B cell (primary cell): ENCODE measurements around the gene TSPAN31. TPM values are rescaled to one million over a fixed set of nuclear protein-coding genes. Genes with fewer than 3 reads are reported as not detected.

Experiments
- ATAC-seq: fragments of 200-7000 bp; cut with Tn5 transposase; one replicate; pipeline ENCODE4 v1.10.0; 2021; ENCODE audit warnings: low read depth, mild to moderate bottlenecking, moderate number of reproducible peaks, moderate library complexity
- CTCF ChIA-PET: fragments of 350-600 bp; sonication (Branson Sonifier 250); formaldehyde crosslinking; loops from one replicate; lab custom pipeline; 2021; ENCODE audit warnings: antibody characterized with exemption, inconsistent platforms; lab: Charles Lee
- POLR2A ChIA-PET: fragments of 350-600 bp; sonication (Branson Sonifier 250); formaldehyde crosslinking; loops from one replicate; lab custom pipeline; 2021; ENCODE audit warnings: antibody characterized with exemption; lab: Charles Lee
- DNase-seq: peaks from one replicate; pipeline ENCODE4 v3.0.0; 2013
- H2AFZ ChIP-seq: 2 replicates; pipeline ENCODE4 v1.6.1; 2012; ENCODE audit warnings: mild to moderate bottlenecking, low read depth, low read length; ENCODE audit not compliant: insufficient read depth, poor library complexity, severe bottlenecking
- H3K27ac ChIP-seq, 2 donors: 1 replicate in 1 of 2; 2 replicates in 1 of 2; pipeline ENCODE4 v1.5.1; 2012 to 2013; ENCODE audit warnings: low read length in 2 of 2, mild to moderate bottlenecking in 2 of 2, moderate library complexity in 1 of 2
- H3K27me3 ChIP-seq, 4 experiments: fragments of 200-600 bp in 1 of 4; sonication (generic) in 1 of 4; replicated peaks in 1 of 4; 1 replicate in 2 of 4; 2 replicates in 2 of 4; pipeline versions ENCODE4 v1.6.1 to v1.7.0; 2013 to 2016; ENCODE audit warnings: low read length in 3 of 4, mild to moderate bottlenecking in 2 of 4, mixed read lengths in 1 of 4, moderate library complexity in 1 of 4; ENCODE audit not compliant: insufficient read depth in 4 of 4, control insufficient read depth in 3 of 4; ENCODE audit errors: control extremely low read depth in 1 of 4
- H3K36me3 ChIP-seq, 2 experiments: replicated peaks in 1 of 2; 1 replicate in 1 of 2; 2 replicates in 1 of 2; pipeline versions ENCODE4 v1.6.1 to v1.7.1; 2013; ENCODE audit warnings: low read length in 1 of 2; ENCODE audit not compliant: insufficient read depth in 2 of 2, control insufficient read depth in 1 of 2; ENCODE audit errors: control extremely low read depth in 1 of 2, extremely low read depth in 1 of 2
- H3K4me1 ChIP-seq, 2 donors: fragments of 200-600 bp in 1 of 2; sonication (generic) in 1 of 2; 1 replicate in 1 of 2; 2 replicates in 1 of 2; pipeline versions ENCODE4 v1.5.1 to v1.6.1; 2013 to 2017; ENCODE audit warnings: low read length in 2 of 2; ENCODE audit not compliant: control insufficient read depth in 2 of 2, insufficient read depth in 2 of 2
- H3K4me2 ChIP-seq: replicated peaks from 2 replicates; pipeline ENCODE3; 2012; ENCODE audit warnings: mild to moderate bottlenecking, low read depth, low read length; ENCODE audit not compliant: poor library complexity, severe bottlenecking
- H3K4me3 ChIP-seq, 5 experiments: fragments of 200-600 bp in 1 of 5; sonication (generic) in 1 of 5; 1 replicate in 3 of 5; 2 replicates in 2 of 5; pipeline versions ENCODE4 v1.5.1 to v1.7.0; 2011 to 2016; ENCODE audit warnings: low read length in 4 of 5, mild to moderate bottlenecking in 4 of 5, low read depth in 2 of 5, control low read depth in 1 of 5, moderate library complexity in 1 of 5; ENCODE audit not compliant: insufficient read depth in 1 of 5; ENCODE audit errors: control extremely low read depth in 1 of 5, extremely low read depth in 1 of 5
- H3K79me2 ChIP-seq: fragments of 200-600 bp; sonication (generic); one replicate; pipeline ENCODE4 v1.6.0; 2016; ENCODE audit warnings: low read length; ENCODE audit not compliant: control insufficient read depth, insufficient read depth
- H3K9ac ChIP-seq: fragments of 200-600 bp; sonication (generic); 2 replicates; pipeline ENCODE4 v1.6.1; 2017; ENCODE audit warnings: mild to moderate bottlenecking, low read length, moderate library complexity
- H3K9me3 ChIP-seq, 3 donors: one replicate each; pipeline versions ENCODE4 v1.6.1 to v1.7.1; 2013; ENCODE audit warnings: low read length in 2 of 3; ENCODE audit not compliant: control insufficient read depth in 2 of 3, insufficient read depth in 1 of 3; ENCODE audit errors: control extremely low read depth in 1 of 3
- H4K20me1 ChIP-seq: 2 replicates; pipeline ENCODE4 v1.6.0; 2012; ENCODE audit warnings: mild to moderate bottlenecking, low read length; ENCODE audit not compliant: insufficient read depth, control insufficient read depth, poor library complexity, severe bottlenecking
- H3K27ac Mint-ChIP-seq: one replicate; pipeline ENCODE4 v1.8.0; 2021; ENCODE audit warnings: mixed read lengths
- H3K27me3 Mint-ChIP-seq: one replicate; pipeline ENCODE4 v1.8.0; 2021; ENCODE audit warnings: mixed read lengths
- H3K4me1 Mint-ChIP-seq: one replicate; pipeline ENCODE4 v1.8.0; 2021; ENCODE audit warnings: mixed read lengths
- H3K4me3 Mint-ChIP-seq: one replicate; pipeline ENCODE4 v1.8.0; 2021; ENCODE audit warnings: mixed read lengths
- H3K9me3 Mint-ChIP-seq: one replicate; pipeline ENCODE4 v1.8.0; 2022; ENCODE audit warnings: mixed read lengths; ENCODE audit not compliant: insufficient read depth
- CTCF ChIP-seq: fragments of 200-600 bp; IDR thresholded peaks from one replicate; pipeline ENCODE4 v1.8.0; 2022; ENCODE audit warnings: antibody characterized with exemption, mild to moderate bottlenecking
- EZH2 ChIP-seq: IDR thresholded peaks from 2 replicates; pipeline ENCODE4 v1.6.1; 2012; ENCODE audit warnings: borderline replicate concordance, low read depth, mild to moderate bottlenecking, moderate library complexity, low read length; ENCODE audit not compliant: insufficient read depth, poor library complexity, severe bottlenecking
- WGBS: methylation state at CpG from one replicate; pipeline ENCODE4 v1.1.5; 2013; ENCODE audit warnings: missing lambda C conversion rate; ENCODE audit not compliant: insufficient coverage; 5-methylcytosine and 5-hydroxymethylcytosine counted together
- intact Hi-C: fragments of 100-400 bp; cut with micrococcal nuclease; formaldehyde crosslinking; loops from one replicate; pipeline ENCODE4 v1.10.0; 2022
- polyA plus RNA-seq: library from polyadenylated mRNA; depleted of rRNA; stranded (reverse); fragments of >200 nt; gene quantifications from 2 replicates; pipeline ENCODE4 v1.2.3, GENCODE V29; 2012
- total RNA-seq, 2 donors: library from RNA; stranded (reverse); fragments of 120-200 nt in 1 of 2; gene quantifications; 1 replicate in 1 of 2; 2 replicates in 1 of 2; pipeline versions ENCODE4 v1.2.3 to v1.2.4, GENCODE V29; 2013 to 2022

TSPAN31 gene
- total and polyA plus RNA-seq, 2 donors (not counting 1 experiment from before 2014, with no cell fraction given): 24.0 to 29.6 TPM

- ATAC-seq (no peak), DNase-seq (no peak)
- intact Hi-C loops: loop anchor here (5.0 to 10.0 kb wide), 5 partner anchors 74 to 674 kb away; partner anchors contain the start of genes CTDSP2, GLI1, INHBE and MARS1
- no peak overlapping the region for H3K4me3 ChIP-seq
- Mint-ChIP-seq H3K27me3 (peaks cover 5% of the 10 kb centered on the region), H3K4me1 (peaks cover 43% of the 10 kb centered on the region), H3K27ac (no peak overlapping the region), H3K9me3 (no peaks in the 10 kb centered on the region), H3K4me3 (peak overlapping the region; percentile 1)
- peaks cover 52% of the 10 kb centered on the region for H3K79me2 ChIP-seq
- no peaks in the 10 kb centered on the region for H3K27me3 ChIP-seq
- H3K4me2 ChIP-seq: no peak overlapping the region
- no peak overlapping the region for H3K9ac ChIP-seq
- H2AFZ ChIP-seq: no peak overlapping the region
- H3K36me3 ChIP-seq: peaks cover 1 to 41% of the 10 kb centered on the region in 2 experiments
- ChIA-PET POLR2A (interaction anchor here (1.6 kb wide), 1 partner anchor 13 kb away, joined by 5 read pairs; the partner anchor contains the start of genes EEF1AKMT3 and METTL1), CTCF (interaction anchor here (0.9 to 2.1 kb wide), 7 partner anchors 9 to 146 kb away, joined by 3 to 9 read pairs (median 5); no protein-coding TSS in a partner anchor)
- H3K4me1 ChIP-seq: peaks cover 23 to 41% of the 10 kb centered on the region in 2 donors
- TF ChIP-seq EZH2 (no peak), CTCF (no peak)
- peaks cover 71% of the 10 kb centered on the region for H4K20me1 ChIP-seq
- no peak overlapping the region for H3K27ac ChIP-seq
- H3K9me3 ChIP-seq: no peaks in the 10 kb centered on the region
- 97% methylated on average over 22 of the region's 25 CpGs for WGBS
These were observed 13.9 kb downstream of the TSPAN31 start for GRCh38 chr12:57758552-57759359.
